Measurements from ENCODE around the gene TRAF6. TPM values are rescaled to one million over a fixed set of nuclear protein-coding genes. Genes with fewer than 3 reads are reported as not detected.

Gene TRAF6
- total RNA-seq, 6 donors from 2014 or later = 7.4 to 17.5 (median 13.7) TPM

- H3K4me1 ChIP-seq = peaks cover 0 to 15% (median 5%) of the 10 kb centered on the region in 4 donors
Measured at GRCh38 chr11:36467916-36468315, 42.2 kb downstream of the TRAF6 start.

DNA sequence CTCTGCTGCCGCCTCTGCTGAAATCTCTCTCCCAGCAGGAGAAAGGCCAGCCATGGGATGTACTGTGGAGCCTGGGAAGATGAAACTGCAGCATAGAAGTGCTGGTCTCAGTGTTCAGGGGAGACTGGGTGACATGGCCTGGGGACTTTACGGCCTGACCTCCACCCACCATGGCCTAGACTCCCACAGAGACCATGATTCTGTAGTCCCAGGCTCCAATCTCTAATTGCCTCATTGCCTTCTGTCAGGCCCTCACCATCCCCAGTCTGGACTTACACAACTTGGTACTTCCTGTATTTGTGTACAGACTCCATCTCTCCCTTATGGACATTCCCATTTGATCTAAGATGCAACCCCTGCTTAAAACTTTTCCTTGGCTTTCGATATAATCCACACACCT, 43.1 kb downstream of the TRAF6 start:
- H3K27me3 ChIP-seq = no peaks in the 10 kb centered on the region
- H3K9me3 ChIP-seq = no peaks in the 10 kb centered on the region
- DNase-seq (no peak), ATAC-seq (ENCODE audit: low FRiP score in 2 of 2) (no peak)
- H3K4me3 ChIP-seq = no peak overlapping the region
- peaks cover 0 to 12% (median 5%) of the 10 kb centered on the region in 4 donors for H3K4me1 ChIP-seq
- H3K36me3 ChIP-seq = peaks cover 0 to 4% (median 0%) of the 10 kb centered on the region in 4 donors
- no peak for TF ChIP-seq CTCF (IDR thresholded peaks at IDR 0.05)
- TF ChIP-seq POLR2AphosphoS5 (IDR thresholded peaks at IDR 0.05) = no peak
- no peak for TF ChIP-seq EP300 (IDR thresholded peaks at IDR 0.05)
- no peak for TF ChIP-seq POLR2A (IDR thresholded peaks at IDR 0.05)
- WGBS, 2 donors = 89 to 98% methylated on average over 3 of the region's 3 CpGs
- H3K27ac ChIP-seq = no peak overlapping the region

More at GRCh38 chr11:36467916-36468315, 42.2 kb downstream of the TRAF6 start:
- Histone ChIP-seq H3K27ac (no peak overlapping the region), H3K4me3 (no peak overlapping the region), H3K27me3 (no peaks in the 10 kb centered on the region), H3K9me3 (no peaks in the 10 kb centered on the region), H3K36me3 (peaks cover 0 to under 1% (median 0%) of the 10 kb centered on the region in 4 donors)
- WGBS, 2 donors = 78 to 100% methylated on average over 1 of the region's 1 CpG
- DNase-seq = no peak
- no peak for ATAC-seq (ENCODE audit: low FRiP score in 2 of 2)
- no peak for TF ChIP-seq POLR2A (IDR thresholded peaks at IDR 0.05)
- TF ChIP-seq POLR2AphosphoS5 (IDR thresholded peaks at IDR 0.05) = no peak
- no peak for TF ChIP-seq CTCF (IDR thresholded peaks at IDR 0.05)
- TF ChIP-seq EP300 (IDR thresholded peaks at IDR 0.05) = no peak

DNA sequence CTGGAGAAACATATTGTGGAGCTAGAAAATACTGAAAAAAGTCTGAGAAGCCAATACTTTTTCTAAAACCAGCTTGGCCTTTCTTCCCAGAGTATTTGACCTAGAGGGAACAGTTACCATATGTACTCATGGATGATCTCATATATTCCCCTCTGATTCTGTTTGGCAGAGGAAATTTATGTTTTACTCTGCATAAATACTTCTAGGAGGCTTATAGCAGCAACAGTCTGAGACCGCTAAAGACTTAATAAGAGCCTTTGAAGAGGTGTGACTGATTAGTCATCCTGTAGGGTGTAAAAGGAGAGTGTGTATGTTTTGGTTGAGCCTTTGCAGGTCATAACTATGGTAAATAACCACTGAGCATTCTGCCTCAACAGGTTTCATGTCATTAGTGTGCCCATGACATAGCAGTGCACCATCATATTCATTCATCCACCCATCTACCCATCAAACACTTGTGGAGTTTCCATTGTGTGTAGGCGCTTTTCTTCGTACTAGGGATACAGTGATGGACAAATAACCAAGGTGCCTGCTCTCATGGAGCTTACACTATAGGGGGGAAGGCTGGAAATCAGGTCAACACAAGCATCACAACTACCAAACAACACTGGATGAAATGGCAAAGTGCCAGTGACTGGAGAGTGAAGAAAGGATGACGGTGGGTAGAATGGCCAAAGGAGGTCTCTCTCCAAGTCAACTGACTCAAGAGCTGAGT, 44.5 kb downstream of the TRAF6 start:
- 93 to 96% methylated on average over 4 of the region's 4 CpGs for WGBS, 2 donors
- Histone ChIP-seq H3K4me3 (no peak overlapping the region), H3K27me3 (no peaks in the 10 kb centered on the region), H3K9me3 (no peaks in the 10 kb centered on the region), H3K4me1 (peaks cover 0 to 9% (median 5%) of the 10 kb centered on the region in 4 donors), H3K36me3 (peaks cover 0 to 4% (median 0%) of the 10 kb centered on the region in 4 donors), H3K27ac (no peak overlapping the region)
- TF ChIP-seq POLR2A (IDR thresholded peaks at IDR 0.05) (no peak), EP300 (IDR thresholded peaks at IDR 0.05) (no peak), CTCF (IDR thresholded peaks at IDR 0.05) (no peak), POLR2AphosphoS5 (IDR thresholded peaks at IDR 0.05) (no peak)
- ATAC-seq (ENCODE audit: low FRiP score in 2 of 2) = no peak
- no peak for DNase-seq

DNA sequence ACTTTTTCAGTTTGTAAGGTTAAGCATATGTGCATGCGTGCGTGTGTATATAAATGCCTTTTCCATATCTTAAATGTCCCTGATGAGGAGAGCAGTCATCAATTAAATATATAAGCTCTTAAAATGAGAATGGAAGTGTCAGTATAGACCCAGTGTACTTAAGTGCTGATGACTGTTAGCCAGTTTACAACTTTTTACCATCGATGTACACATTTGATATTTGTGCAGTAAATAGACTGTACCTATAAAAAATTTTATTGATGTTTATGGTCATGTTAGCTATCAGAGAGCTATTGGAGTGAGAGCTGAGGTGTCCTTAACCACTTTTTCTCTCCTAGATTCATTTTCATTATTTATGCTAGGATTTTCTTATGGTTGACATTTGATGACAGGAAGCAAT, 45.4 kb downstream of the TRAF6 start:
- TF ChIP-seq EP300 (IDR thresholded peaks at IDR 0.05) (no peak), CTCF (IDR thresholded peaks at IDR 0.05) (no peak), POLR2A (IDR thresholded peaks at IDR 0.05) (no peak), POLR2AphosphoS5 (IDR thresholded peaks at IDR 0.05) (no peak)
- Histone ChIP-seq H3K27ac (no peak overlapping the region), H3K9me3 (no peaks in the 10 kb centered on the region), H3K4me3 (no peak overlapping the region), H3K36me3 (peaks cover 0 to 4% (median 0%) of the 10 kb centered on the region in 4 donors), H3K27me3 (no peaks in the 10 kb centered on the region), H3K4me1 (peaks cover 0 to 6% (median 3%) of the 10 kb centered on the region in 4 donors)
- ATAC-seq (ENCODE audit: low FRiP score in 2 of 2) (no peak), DNase-seq (no peak)
- WGBS, 2 donors = 85 to 96% methylated on average over 3 of the region's 3 CpGs

GRCh38 chr11:36463781-36464180, 46.3 kb downstream of the TRAF6 start:
- Histone ChIP-seq H3K27me3 (no peaks in the 10 kb centered on the region), H3K4me1 (peaks cover 0 to 5% (median 1%) of the 10 kb centered on the region in 4 donors), H3K9me3 (no peaks in the 10 kb centered on the region), H3K4me3 (no peak overlapping the region), H3K36me3 (peaks cover 0 to 4% (median 0%) of the 10 kb centered on the region in 4 donors), H3K27ac (no peak overlapping the region)
- no peak for TF ChIP-seq EP300 (IDR thresholded peaks at IDR 0.05)
- no peak for TF ChIP-seq POLR2AphosphoS5 (IDR thresholded peaks at IDR 0.05)
- TF ChIP-seq CTCF (IDR thresholded peaks at IDR 0.05) = no peak
- TF ChIP-seq POLR2A (IDR thresholded peaks at IDR 0.05) = no peak
- WGBS, 2 donors = 63 to 71% methylated on average over 3 of the region's 3 CpGs
- no peak for DNase-seq
- no peak for ATAC-seq (ENCODE audit: low FRiP score in 2 of 2)

Data from upper lobe of left lung (tissue), 6 donors.